HK-2 (cell line): Measurements from ENCODE around the gene OPN1MW2.
"Not testable (repeated sequence)": the region's sequence is repeated elsewhere in the genome, so short reads cannot be mapped to it uniquely, and the experiment has no call there.

Source experiments
- DNase-seq: peaks from one replicate; pipeline ENCODE4 v3.0.0-alpha.2; 2018; ENCODE audit not compliant: unreplicated experiment

Gene OPN1MW2

GRCh38 chrX:154269245-154269644, 49.7 kb downstream of the OPN1MW2 start:
- not testable (repeated sequence) for DNase-seq
